ENCODE results near the gene TNS3.

Gene TNS3

DNA sequence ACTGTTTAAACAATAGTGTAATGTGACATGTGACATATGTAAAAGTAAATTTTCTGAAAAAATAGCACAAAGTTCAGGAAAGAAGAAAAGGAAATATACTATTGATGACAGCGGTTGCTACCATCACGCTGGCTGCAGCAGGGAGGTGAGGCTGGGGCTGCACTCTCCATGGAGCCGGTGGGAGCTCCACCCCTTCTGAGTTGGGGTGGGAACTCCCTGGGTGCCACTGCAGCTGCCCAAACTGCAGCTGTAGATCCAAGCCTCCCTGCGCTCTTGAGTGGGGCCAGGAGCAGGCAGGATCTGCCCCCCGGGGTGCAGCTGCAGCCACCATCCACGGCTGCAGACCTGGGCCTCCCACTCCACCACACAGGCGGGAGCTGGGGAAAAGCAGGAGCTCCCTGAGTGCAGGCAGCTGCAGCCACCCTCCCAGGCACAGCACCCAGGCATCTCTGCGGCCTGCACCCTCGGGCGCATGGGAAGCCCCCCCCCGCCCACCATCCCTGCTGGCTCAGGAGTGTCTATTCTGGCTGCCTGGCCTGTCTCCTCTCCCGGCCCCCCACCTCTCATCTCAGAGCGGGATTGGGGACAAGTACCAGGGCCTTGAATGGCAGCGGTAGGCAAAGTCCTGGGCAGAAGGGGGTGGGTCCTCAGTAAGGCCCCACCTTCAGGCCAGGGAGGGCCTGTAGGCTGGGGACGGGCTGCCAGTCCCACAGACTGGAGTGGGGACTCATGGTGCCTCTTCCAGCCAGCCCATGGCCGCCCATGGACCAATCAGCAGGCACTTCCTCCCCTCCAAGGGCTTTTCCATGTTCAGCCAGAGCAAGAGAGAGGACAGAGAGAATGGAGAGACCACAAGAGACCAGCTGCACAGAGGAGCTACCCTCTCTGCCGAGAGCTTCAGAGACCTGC lies 50.1 kb downstream of the TNS3 start:
- Histone ChIP-seq H3K79me2 (ENCODE audit: control insufficient read depth, low read length) (no peaks in the 10 kb centered on the region), H3K4me1 (ENCODE audit: control insufficient read depth, low read length) (no peaks in the 10 kb centered on the region), H3K4me2 (ENCODE audit: low read length) (no peak overlapping the region), H3K4me3 (ENCODE audit: low read length) (no peak overlapping the region), H3K9me2 (replicated peaks; ENCODE audit: control insufficient read depth, low read length) (no peaks in the 10 kb centered on the region), H3K36me3 (ENCODE audit: control insufficient read depth, low read length) (no peaks in the 10 kb centered on the region), H3F3A (ENCODE audit: control insufficient read depth, insufficient read depth) (no peaks in the 10 kb centered on the region), H4K20me1 (ENCODE audit: control insufficient read depth, insufficient read depth, low read depth, low read length) (no peaks in the 10 kb centered on the region), H3K27me3 (ENCODE audit: control insufficient read depth, low read length) (no peaks in the 10 kb centered on the region), H3K27ac (ENCODE audit: low read depth, low read length) (no peak overlapping the region), H3K9me3 (ENCODE audit: control insufficient read depth, insufficient read depth, low read length) (no peaks in the 10 kb centered on the region; the same call in 1 of the 2 replicates)
- TF ChIP-seq EZH2phosphoT487 (IDR thresholded peaks at IDR 0.05; ENCODE audit: borderline replicate concordance, low read length) = no peak
- TF ChIP-seq, protein P1, sequence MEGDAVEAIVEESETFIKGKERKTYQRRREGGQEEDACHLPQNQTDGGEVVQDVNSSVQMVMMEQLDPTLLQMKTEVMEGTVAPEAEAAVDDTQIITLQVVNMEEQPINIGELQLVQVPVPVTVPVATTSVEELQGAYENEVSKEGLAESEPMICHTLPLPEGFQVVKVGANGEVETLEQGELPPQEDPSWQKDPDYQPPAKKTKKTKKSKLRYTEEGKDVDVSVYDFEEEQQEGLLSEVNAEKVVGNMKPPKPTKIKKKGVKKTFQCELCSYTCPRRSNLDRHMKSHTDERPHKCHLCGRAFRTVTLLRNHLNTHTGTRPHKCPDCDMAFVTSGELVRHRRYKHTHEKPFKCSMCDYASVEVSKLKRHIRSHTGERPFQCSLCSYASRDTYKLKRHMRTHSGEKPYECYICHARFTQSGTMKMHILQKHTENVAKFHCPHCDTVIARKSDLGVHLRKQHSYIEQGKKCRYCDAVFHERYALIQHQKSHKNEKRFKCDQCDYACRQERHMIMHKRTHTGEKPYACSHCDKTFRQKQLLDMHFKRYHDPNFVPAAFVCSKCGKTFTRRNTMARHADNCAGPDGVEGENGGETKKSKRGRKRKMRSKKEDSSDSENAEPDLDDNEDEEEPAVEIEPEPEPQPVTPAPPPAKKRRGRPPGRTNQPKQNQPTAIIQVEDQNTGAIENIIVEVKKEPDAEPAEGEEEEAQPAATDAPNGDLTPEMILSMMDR (IDR thresholded peaks at IDR 0.05; ENCODE audit: low read depth, low read length, poor library complexity, severe bottlenecking) = no peak

- H3K36me3 ChIP-seq (ENCODE audit: control insufficient read depth, low read length) = no peaks in the 10 kb centered on the region
- H3K27ac ChIP-seq (ENCODE audit: low read depth, low read length) = no peak overlapping the region
- no peaks in the 10 kb centered on the region for H3K27me3 ChIP-seq (ENCODE audit: control insufficient read depth, low read length)
- no peak overlapping the region for H3K4me3 ChIP-seq (ENCODE audit: low read length)
- no peaks in the 10 kb centered on the region for H3F3A ChIP-seq (ENCODE audit: control insufficient read depth, insufficient read depth)
- no peak overlapping the region for H3K4me2 ChIP-seq (ENCODE audit: low read length)
- 0 out of 2 replicates have a peak, but pooled peaks cover 2% of the 10 kb centered on the region for H3K4me1 ChIP-seq (ENCODE audit: control insufficient read depth, low read length)
- no peaks in the 10 kb centered on the region for H3K9me2 ChIP-seq (replicated peaks; ENCODE audit: control insufficient read depth, low read length)
- H4K20me1 ChIP-seq (ENCODE audit: control insufficient read depth, insufficient read depth, low read depth, low read length) = no peaks in the 10 kb centered on the region
- TF ChIP-seq, protein P1 (IDR thresholded peaks at IDR 0.05; ENCODE audit: low read depth, low read length, poor library complexity, severe bottlenecking) = no peak
- no peak for TF ChIP-seq EZH2phosphoT487 (IDR thresholded peaks at IDR 0.05; ENCODE audit: borderline replicate concordance, low read length)
- no peaks in the 10 kb centered on the region for H3K79me2 ChIP-seq (ENCODE audit: control insufficient read depth, low read length)
- H3K9me3 ChIP-seq (ENCODE audit: control insufficient read depth, insufficient read depth, low read length) = no peaks in the 10 kb centered on the region; the same call in 1 of the 2 replicates
Observed at GRCh38 chr7:47529826-47530555, 51.9 kb downstream of the TNS3 start.

DNA sequence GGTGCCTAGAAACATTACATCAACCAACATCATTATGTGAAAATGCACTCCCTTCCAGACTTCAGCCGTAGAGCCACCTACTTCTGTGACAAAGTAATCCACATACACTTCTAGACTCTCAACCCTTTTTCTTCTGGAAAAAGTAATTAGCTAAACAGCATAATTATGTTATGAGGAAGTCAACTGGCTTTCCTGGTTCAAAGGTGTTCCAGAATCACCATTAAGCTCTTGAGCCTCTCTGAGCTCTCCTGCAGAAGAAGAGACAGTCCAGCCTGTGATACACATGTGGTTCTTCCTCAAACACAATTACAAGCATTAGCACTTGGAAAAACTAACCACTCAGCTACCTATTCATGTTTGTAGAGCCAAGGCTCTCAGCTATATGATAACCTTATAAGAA lies 52.5 kb downstream of the TNS3 start:
- no peaks in the 10 kb centered on the region for H3K27me3 ChIP-seq (ENCODE audit: control insufficient read depth, low read length)
- H3K9me2 ChIP-seq (replicated peaks; ENCODE audit: control insufficient read depth, low read length) = no peaks in the 10 kb centered on the region
- no peaks in the 10 kb centered on the region for H4K20me1 ChIP-seq (ENCODE audit: control insufficient read depth, insufficient read depth, low read depth, low read length)
- no peaks in the 10 kb centered on the region for H3K36me3 ChIP-seq (ENCODE audit: control insufficient read depth, low read length)
- H3K27ac ChIP-seq (ENCODE audit: low read depth, low read length) = no peak overlapping the region
- no peaks in the 10 kb centered on the region for H3K79me2 ChIP-seq (ENCODE audit: control insufficient read depth, low read length)
- no peak overlapping the region for H3K4me3 ChIP-seq (ENCODE audit: low read length)
- H3K4me2 ChIP-seq (ENCODE audit: low read length) = no peak overlapping the region
- H3K9me3 ChIP-seq (ENCODE audit: control insufficient read depth, insufficient read depth, low read length) = no peaks in the 10 kb centered on the region; the same call in 1 of the 2 replicates
- 0 out of 2 replicates have a peak, but pooled peaks cover 2% of the 10 kb centered on the region for H3K4me1 ChIP-seq (ENCODE audit: control insufficient read depth, low read length)
- no peaks in the 10 kb centered on the region for H3F3A ChIP-seq (ENCODE audit: control insufficient read depth, insufficient read depth)
- TF ChIP-seq EZH2phosphoT487 (IDR thresholded peaks at IDR 0.05; ENCODE audit: borderline replicate concordance, low read length) = no peak
- TF ChIP-seq, protein P1 (IDR thresholded peaks at IDR 0.05; ENCODE audit: low read depth, low read length, poor library complexity, severe bottlenecking) = no peak

All from DOHH2 (cell line).